ENCODE results near the gene MAD1L1. TPM values are rescaled to one million over a fixed set of nuclear protein-coding genes. Genes with fewer than 3 reads are reported as not detected.

The MAD1L1 gene
- total and polyA plus RNA-seq, 2 donors (not counting 1 experiment from before 2014, with no cell fraction given), result 9.8 to 29.4 TPM

- TF ChIP-seq, protein P1, sequence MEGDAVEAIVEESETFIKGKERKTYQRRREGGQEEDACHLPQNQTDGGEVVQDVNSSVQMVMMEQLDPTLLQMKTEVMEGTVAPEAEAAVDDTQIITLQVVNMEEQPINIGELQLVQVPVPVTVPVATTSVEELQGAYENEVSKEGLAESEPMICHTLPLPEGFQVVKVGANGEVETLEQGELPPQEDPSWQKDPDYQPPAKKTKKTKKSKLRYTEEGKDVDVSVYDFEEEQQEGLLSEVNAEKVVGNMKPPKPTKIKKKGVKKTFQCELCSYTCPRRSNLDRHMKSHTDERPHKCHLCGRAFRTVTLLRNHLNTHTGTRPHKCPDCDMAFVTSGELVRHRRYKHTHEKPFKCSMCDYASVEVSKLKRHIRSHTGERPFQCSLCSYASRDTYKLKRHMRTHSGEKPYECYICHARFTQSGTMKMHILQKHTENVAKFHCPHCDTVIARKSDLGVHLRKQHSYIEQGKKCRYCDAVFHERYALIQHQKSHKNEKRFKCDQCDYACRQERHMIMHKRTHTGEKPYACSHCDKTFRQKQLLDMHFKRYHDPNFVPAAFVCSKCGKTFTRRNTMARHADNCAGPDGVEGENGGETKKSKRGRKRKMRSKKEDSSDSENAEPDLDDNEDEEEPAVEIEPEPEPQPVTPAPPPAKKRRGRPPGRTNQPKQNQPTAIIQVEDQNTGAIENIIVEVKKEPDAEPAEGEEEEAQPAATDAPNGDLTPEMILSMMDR (conservative IDR thresholded peaks at IDR 0.05 in 1 of 2, IDR thresholded peaks at IDR 0.05 in 1 of 2; ENCODE audit: low read depth in 1 of 2, low read length in 2 of 2), result peak in 1 of 2 donors; percentile 19
- TF ChIP-seq EZH2 (IDR thresholded peaks at IDR 0.05; ENCODE audit: low read length, missing control alignments), result no peak
- Histone ChIP-seq H2AFZ (ENCODE audit: low read length) (no peak overlapping the region), H3K27me3 (ENCODE audit: control insufficient read depth, insufficient read depth, low read length) (no peaks in the 10 kb centered on the region), H3K4me3 (replicated peaks in 1 of 4; ENCODE audit: control extremely low read depth in 1 of 4, insufficient read depth in 1 of 4, low read depth in 3 of 4, low read length in 4 of 4) (peak overlapping the region in 1 of 4 experiments; percentile 15), H3K9ac (ENCODE audit: insufficient read depth, low read length) (peak overlapping the region; percentile 60), H3K9me3 (ENCODE audit: control insufficient read depth, insufficient read depth, low read depth, low read length) (no peaks in the 10 kb centered on the region), H4K20me1 (ENCODE audit: control insufficient read depth, extremely low read depth, insufficient read depth, low read length) (no peaks in the 10 kb centered on the region), H3K79me2 (ENCODE audit: control insufficient read depth, insufficient read depth, low read length) (no peaks in the 10 kb centered on the region), H3K4me1 (ENCODE audit: control insufficient read depth, extremely low read depth, insufficient read depth, low read length) (peaks cover 10% of the 10 kb centered on the region), H3K36me3 (ENCODE audit: control insufficient read depth, insufficient read depth, low read length) (peaks cover 10% of the 10 kb centered on the region), H3K27ac (ENCODE audit: insufficient read depth, low read length) (peak overlapping the region; percentile 85), H3K4me2 (ENCODE audit: extremely low read depth, insufficient read depth, low read length) (peak overlapping the region; percentile 39)
- peak; percentile 93 to 96 for DNase-seq (ENCODE audit: low read depth in 2 of 2)
Observed at GRCh38 chr7:2248984-2249694, 16.4 kb upstream of the MAD1L1 start.

DNA sequence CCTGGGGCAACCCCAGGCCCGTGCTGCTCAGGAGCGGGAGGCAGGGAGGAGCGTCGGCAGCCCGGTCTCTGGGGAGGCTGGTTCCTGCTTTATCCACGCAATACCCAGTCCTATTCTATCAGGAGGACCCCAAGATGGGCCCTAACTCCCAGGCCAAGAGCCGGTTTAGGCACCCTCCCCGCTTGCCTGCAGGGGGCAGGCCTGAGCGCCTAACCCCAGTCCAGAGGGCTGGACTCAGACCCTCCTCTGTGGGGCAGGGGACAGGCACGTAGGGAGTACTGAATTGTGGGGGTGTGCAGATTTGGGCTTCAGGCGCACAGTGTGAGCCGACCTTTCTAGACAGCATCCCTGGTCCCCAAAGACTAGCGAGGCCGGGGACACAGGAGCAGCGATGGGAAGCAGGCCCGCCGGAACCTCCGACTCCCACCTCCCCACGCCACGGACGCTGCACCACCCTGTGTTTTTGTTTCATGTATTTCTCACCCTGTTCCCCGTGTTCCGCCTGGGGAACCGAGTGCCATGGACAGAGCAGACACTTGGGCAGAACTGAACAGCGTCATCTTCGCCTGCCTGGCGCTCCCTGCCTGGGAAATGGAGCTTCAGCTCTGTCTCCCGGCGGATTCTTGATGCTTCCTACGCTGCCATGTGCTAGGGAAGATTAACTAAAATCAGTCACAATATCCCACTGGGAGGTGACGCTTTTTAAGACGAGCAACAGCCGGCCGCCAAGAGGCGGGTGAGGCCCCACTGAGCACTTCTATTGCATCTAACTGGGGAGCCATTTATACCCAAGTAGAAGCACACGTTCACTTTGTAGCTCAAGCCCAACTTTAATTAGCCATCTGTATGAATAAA lies 14.6 kb upstream of the MAD1L1 start:
- H2AFZ ChIP-seq (ENCODE audit: low read length), result no peak overlapping the region
- peaks cover 17% of the 10 kb centered on the region for H3K4me1 ChIP-seq (ENCODE audit: control insufficient read depth, extremely low read depth, insufficient read depth, low read length)
- no peak overlapping the region for H3K4me2 ChIP-seq (ENCODE audit: extremely low read depth, insufficient read depth, low read length)
- DNase-seq (ENCODE audit: low read depth in 2 of 2), result no peak
- H3K27me3 ChIP-seq (ENCODE audit: control insufficient read depth, insufficient read depth, low read length), result no peaks in the 10 kb centered on the region
- no peak overlapping the region for H3K9ac ChIP-seq (ENCODE audit: insufficient read depth, low read length)
- no peaks in the 10 kb centered on the region for H4K20me1 ChIP-seq (ENCODE audit: control insufficient read depth, extremely low read depth, insufficient read depth, low read length)
- H3K9me3 ChIP-seq (ENCODE audit: control insufficient read depth, insufficient read depth, low read depth, low read length), result no peaks in the 10 kb centered on the region
- TF ChIP-seq, protein P1 (conservative IDR thresholded peaks at IDR 0.05 in 1 of 2, IDR thresholded peaks at IDR 0.05 in 1 of 2; ENCODE audit: low read depth in 1 of 2, low read length in 2 of 2), result peak; percentile 61 to 76
- TF ChIP-seq EZH2 (IDR thresholded peaks at IDR 0.05; ENCODE audit: low read length, missing control alignments), result no peak
- H3K79me2 ChIP-seq (ENCODE audit: control insufficient read depth, insufficient read depth, low read length), result no peaks in the 10 kb centered on the region
- peaks cover 8% of the 10 kb centered on the region for H3K36me3 ChIP-seq (ENCODE audit: control insufficient read depth, insufficient read depth, low read length)
- H3K27ac ChIP-seq (ENCODE audit: insufficient read depth, low read length), result no peak overlapping the region
- H3K4me3 ChIP-seq (replicated peaks in 1 of 4; ENCODE audit: control extremely low read depth in 1 of 4, insufficient read depth in 1 of 4, low read depth in 3 of 4, low read length in 4 of 4), result no peak overlapping the region

Measured in fibroblast of lung (primary cell).